Measurements from ENCODE around the gene FER. TPM values are rescaled to one million over a fixed set of nuclear protein-coding genes. Genes with fewer than 3 reads are reported as not detected.
"Not testable (repeated sequence)": the region's sequence is repeated elsewhere in the genome, so short reads cannot be mapped to it uniquely, and the experiment has no call there.

Gene FER
- polyA plus RNA-seq, 1 experiment: 19.0 TPM

GRCh38 chr5:109045710-109046109, 298.0 kb downstream of the FER start:
- ChIA-PET CTCF (no interaction called here), POLR2A (no interaction called here)
- Histone ChIP-seq H3K4me3 (ENCODE audit: low read depth, low read length) (no peak overlapping the region), H3K27me3 (ENCODE audit: control insufficient read depth, insufficient read depth, low read length) (no peaks in the 10 kb centered on the region), H3K9me3 (ENCODE audit: control insufficient read depth, insufficient read depth, low read length) (no peaks in the 10 kb centered on the region), H3K27ac (ENCODE audit: low read depth, low read length) (no peak overlapping the region)
- no peak for DNase-seq (ENCODE audit: low read depth, low spot score)
- no peak for TF ChIP-seq CTCF (IDR thresholded peaks at IDR 0.05; ENCODE audit: low read depth, low read length)

- ChIA-PET CTCF (no interaction called here), POLR2A (no interaction called here)
- no peaks in the 10 kb centered on the region for H3K27me3 ChIP-seq (ENCODE audit: control insufficient read depth, insufficient read depth, low read length)
- H3K27ac ChIP-seq (ENCODE audit: low read depth, low read length): no peak overlapping the region
- no peak overlapping the region for H3K4me3 ChIP-seq (ENCODE audit: low read depth, low read length)
- TF ChIP-seq CTCF (IDR thresholded peaks at IDR 0.05; ENCODE audit: low read depth, low read length): no peak
- no peak for DNase-seq (ENCODE audit: low read depth, low spot score)
- H3K9me3 ChIP-seq (ENCODE audit: control insufficient read depth, insufficient read depth, low read length): no peaks in the 10 kb centered on the region
These were observed 301.9 kb downstream of the FER start for GRCh38 chr5:109049565-109049964.

GRCh38 chr5:109050321-109050720, 302.6 kb downstream of the FER start:
- DNase-seq (ENCODE audit: low read depth, low spot score); H3K27ac ChIP-seq (ENCODE audit: low read depth, low read length); CTCF ChIA-PET; H3K27me3 ChIP-seq (ENCODE audit: control insufficient read depth, insufficient read depth, low read length); H3K4me3 ChIP-seq (ENCODE audit: low read depth, low read length); H3K9me3 ChIP-seq (ENCODE audit: control insufficient read depth, insufficient read depth, low read length): not testable (repeated sequence)
- POLR2A ChIA-PET: interaction anchor here (0.7 kb wide), 1 partner anchor 323 kb away, joined by 3 read pairs; no protein-coding TSS in a partner anchor

- H3K4me3 ChIP-seq (ENCODE audit: low read depth, low read length); POLR2A ChIA-PET; CTCF ChIA-PET; H3K27ac ChIP-seq (ENCODE audit: low read depth, low read length); H3K9me3 ChIP-seq (ENCODE audit: control insufficient read depth, insufficient read depth, low read length); H3K27me3 ChIP-seq (ENCODE audit: control insufficient read depth, insufficient read depth, low read length); DNase-seq (ENCODE audit: low read depth, low spot score): not testable (repeated sequence)
These were observed 304.5 kb downstream of the FER start for GRCh38 chr5:109052216-109052615.

- peak; percentile 77 for DNase-seq (ENCODE audit: low read depth, low spot score)
- CTCF ChIA-PET: no interaction called here
- Histone ChIP-seq H3K27me3 (ENCODE audit: control insufficient read depth, insufficient read depth, low read length) (no peaks in the 10 kb centered on the region), H3K27ac (ENCODE audit: low read depth, low read length) (no peak overlapping the region), H3K4me3 (ENCODE audit: low read depth, low read length) (no peak overlapping the region), H3K9me3 (ENCODE audit: control insufficient read depth, insufficient read depth, low read length) (no peaks in the 10 kb centered on the region)
- POLR2A ChIA-PET: no interaction called here
- no peak for TF ChIP-seq CTCF (IDR thresholded peaks at IDR 0.05; ENCODE audit: low read depth, low read length)
These were observed 306.3 kb downstream of the FER start for GRCh38 chr5:109053995-109054417.

- Histone ChIP-seq H3K4me3 (ENCODE audit: low read depth, low read length) (no peak overlapping the region), H3K27me3 (ENCODE audit: control insufficient read depth, insufficient read depth, low read length) (no peaks in the 10 kb centered on the region), H3K9me3 (ENCODE audit: control insufficient read depth, insufficient read depth, low read length) (no peaks in the 10 kb centered on the region), H3K27ac (ENCODE audit: low read depth, low read length) (no peak overlapping the region)
- POLR2A ChIA-PET: interaction anchor here (0.7 kb wide), 1 partner anchor 261 kb away, joined by 3 read pairs; no protein-coding TSS in a partner anchor
- no peak for TF ChIP-seq CTCF (IDR thresholded peaks at IDR 0.05; ENCODE audit: low read depth, low read length)
- CTCF ChIA-PET: no interaction called here
- DNase-seq (ENCODE audit: low read depth, low spot score): no peak
These were observed 312.8 kb downstream of the FER start for GRCh38 chr5:109060378-109061025.

Measured in AG04450 (cell line).